Measurements from ENCODE around the gene PAPOLA. TPM values are rescaled to one million over a fixed set of nuclear protein-coding genes. Genes with fewer than 3 reads are reported as not detected.

PAPOLA gene
- total RNA-seq, 1 donor from 2014 or later, result 255 TPM

GRCh38 chr14:96512602-96513397, 10.6 kb downstream of the PAPOLA start:
- ATAC-seq (ENCODE audit: low read depth) (no peak), DNase-seq (no peak)
- Mint-ChIP-seq H3K36me3 (ENCODE audit: low read depth) (peaks cover 1% of the 10 kb centered on the region), H3K4me3 (no peak overlapping the region), H3K9me3 (no peaks in the 10 kb centered on the region), H3K27ac (peak overlapping the region; percentile 46), H3K27me3 (no peaks in the 10 kb centered on the region), H3K4me1 (peaks cover 90% of the 10 kb centered on the region)
- intact Hi-C loops (cut with micrococcal nuclease), result loop anchor here (1.0 kb wide), 2 partner anchors 8 to 10 kb away; partner anchors contain the start of gene PAPOLA
- POLR2A ChIA-PET, result interaction anchor here (2.7 kb wide), 1 partner anchor 10 kb away, joined by 13 read pairs; no protein-coding TSS in a partner anchor
- CTCF ChIA-PET, result interaction anchor here (1.4 kb wide), 1 partner anchor 10 kb away, joined by 5 read pairs; no protein-coding TSS in a partner anchor
- TF ChIP-seq, protein P1, sequence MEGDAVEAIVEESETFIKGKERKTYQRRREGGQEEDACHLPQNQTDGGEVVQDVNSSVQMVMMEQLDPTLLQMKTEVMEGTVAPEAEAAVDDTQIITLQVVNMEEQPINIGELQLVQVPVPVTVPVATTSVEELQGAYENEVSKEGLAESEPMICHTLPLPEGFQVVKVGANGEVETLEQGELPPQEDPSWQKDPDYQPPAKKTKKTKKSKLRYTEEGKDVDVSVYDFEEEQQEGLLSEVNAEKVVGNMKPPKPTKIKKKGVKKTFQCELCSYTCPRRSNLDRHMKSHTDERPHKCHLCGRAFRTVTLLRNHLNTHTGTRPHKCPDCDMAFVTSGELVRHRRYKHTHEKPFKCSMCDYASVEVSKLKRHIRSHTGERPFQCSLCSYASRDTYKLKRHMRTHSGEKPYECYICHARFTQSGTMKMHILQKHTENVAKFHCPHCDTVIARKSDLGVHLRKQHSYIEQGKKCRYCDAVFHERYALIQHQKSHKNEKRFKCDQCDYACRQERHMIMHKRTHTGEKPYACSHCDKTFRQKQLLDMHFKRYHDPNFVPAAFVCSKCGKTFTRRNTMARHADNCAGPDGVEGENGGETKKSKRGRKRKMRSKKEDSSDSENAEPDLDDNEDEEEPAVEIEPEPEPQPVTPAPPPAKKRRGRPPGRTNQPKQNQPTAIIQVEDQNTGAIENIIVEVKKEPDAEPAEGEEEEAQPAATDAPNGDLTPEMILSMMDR (IDR thresholded peaks at IDR 0.05), result no peak

- peak overlapping the region; percentile 82 for H3K27ac Mint-ChIP-seq
- peaks cover under 1% of the 10 kb centered on the region for H3K36me3 Mint-ChIP-seq (ENCODE audit: low read depth)
- no peaks in the 10 kb centered on the region for H3K9me3 Mint-ChIP-seq
- intact Hi-C loops (cut with micrococcal nuclease), result no loop called here
- POLR2A ChIA-PET, result no interaction called here
- no peak for DNase-seq
- no peaks in the 10 kb centered on the region for H3K27me3 Mint-ChIP-seq
- peak overlapping the region; percentile 61 for H3K4me3 Mint-ChIP-seq
- CTCF ChIA-PET, result no interaction called here
- peak; percentile 41 for ATAC-seq (ENCODE audit: low read depth)
- TF ChIP-seq, protein P1 (IDR thresholded peaks at IDR 0.05), result no peak
- peaks cover 84% of the 10 kb centered on the region for H3K4me1 Mint-ChIP-seq
Measured at GRCh38 chr14:96514694-96515093, 12.5 kb downstream of the PAPOLA start.

- ChIA-PET CTCF (no interaction called here), POLR2A (interaction anchor here (0.5 to 1.0 kb wide), 2 partner anchors 12 to 68 kb away, joined by 3 read pairs; no protein-coding TSS in a partner anchor)
- Mint-ChIP-seq H3K4me3 (no peak overlapping the region), H3K27me3 (no peaks in the 10 kb centered on the region), H3K4me1 (peaks cover 79% of the 10 kb centered on the region), H3K9me3 (no peaks in the 10 kb centered on the region), H3K36me3 (ENCODE audit: low read depth) (peaks cover 8% of the 10 kb centered on the region), H3K27ac (peak overlapping the region; percentile 76)
- TF ChIP-seq, protein P1 (IDR thresholded peaks at IDR 0.05), result no peak
- ATAC-seq (ENCODE audit: low read depth) (no peak), DNase-seq (no peak)
- intact Hi-C loops (cut with micrococcal nuclease), result no loop called here
Measured at GRCh38 chr14:96515731-96516130, 13.5 kb downstream of the PAPOLA start.

- ATAC-seq (ENCODE audit: low read depth) (no peak), DNase-seq (no peak)
- Mint-ChIP-seq H3K9me3 (no peaks in the 10 kb centered on the region), H3K27ac (peak overlapping the region; percentile 31), H3K4me1 (peaks cover 73% of the 10 kb centered on the region), H3K4me3 (no peak overlapping the region), H3K36me3 (ENCODE audit: low read depth) (peaks cover 13% of the 10 kb centered on the region), H3K27me3 (no peaks in the 10 kb centered on the region)
- TF ChIP-seq, protein P1 (IDR thresholded peaks at IDR 0.05), result no peak
- intact Hi-C loops (cut with micrococcal nuclease), result no loop called here
- ChIA-PET POLR2A (no interaction called here), CTCF (no interaction called here)
Measured at GRCh38 chr14:96516351-96516750, 14.2 kb downstream of the PAPOLA start.

- Mint-ChIP-seq H3K4me3 (peak overlapping the region; percentile 42), H3K36me3 (ENCODE audit: low read depth) (peaks cover 38% of the 10 kb centered on the region), H3K27ac (peak overlapping the region; percentile 80), H3K4me1 (peaks cover 42% of the 10 kb centered on the region), H3K27me3 (no peaks in the 10 kb centered on the region), H3K9me3 (no peaks in the 10 kb centered on the region)
- DNase-seq (no peak), ATAC-seq (ENCODE audit: low read depth) (peak; percentile 88)
- POLR2A ChIA-PET, result interaction anchor here (2.2 kb wide), 1 partner anchor 17 kb away, joined by 8 read pairs; no protein-coding TSS in a partner anchor
- CTCF ChIA-PET, result no interaction called here
- intact Hi-C loops (cut with micrococcal nuclease), result loop anchor here (1.0 to 10.0 kb wide), 3 partner anchors 8 to 225 kb away; partner anchors contain the start of gene PAPOLA
- TF ChIP-seq, protein P1 (IDR thresholded peaks at IDR 0.05), result no peak
Measured at GRCh38 chr14:96519970-96520369, 17.8 kb downstream of the PAPOLA start.
